Hematopoietic multipotent progenitor cell (in vitro differentiated cells): ENCODE measurements around the gene ZNF467. TPM values are rescaled to one million over a fixed set of nuclear protein-coding genes. Genes with fewer than 3 reads are reported as not detected.

Source experiments
- DNase-seq, 3 donors: peaks; one replicate each; pipeline ENCODE4 v3.0.0-alpha.2; 2011 to 2015; ENCODE audit warnings: low read depth in 2 of 3, low spot score in 2 of 3
- total RNA-seq: library from RNA; depleted of rRNA; stranded (reverse); fragments of >200 nt; gene quantifications from one replicate; pipeline ENCODE4 v1.2.3, GENCODE V29; 2012

Gene ZNF467
- total RNA-seq, 1 donor: 3.5 TPM

- DNase-seq: no peak
Measured at GRCh38 chr7:149808311-149808710, 34.9 kb upstream of the ZNF467 start.

GRCh38 chr7:149806726-149807125 lies 33.3 kb upstream of the ZNF467 start:
- DNase-seq: no peak

- DNase-seq: no peak
Measured at GRCh38 chr7:149804106-149804505, 30.7 kb upstream of the ZNF467 start.

GRCh38 chr7:149803551-149804074 lies 30.2 kb upstream of the ZNF467 start:
- no peak for DNase-seq

- DNase-seq: no peak
Measured at GRCh38 chr7:149802966-149803365, 29.6 kb upstream of the ZNF467 start.

- DNase-seq: no peak
Measured at GRCh38 chr7:149801816-149802215, 28.4 kb upstream of the ZNF467 start.

- DNase-seq: no peak
Measured at GRCh38 chr7:149801002-149801566, 27.7 kb upstream of the ZNF467 start.

- no peak for DNase-seq
Measured at GRCh38 chr7:149800169-149800555, 26.8 kb upstream of the ZNF467 start.

- DNase-seq: peak; percentile 25 to 75 (median 51)
Measured at GRCh38 chr7:149799397-149800168, 26.2 kb upstream of the ZNF467 start.

GRCh38 chr7:149797771-149798170 lies 24.4 kb upstream of the ZNF467 start:
- DNase-seq: no peak

- no peak for DNase-seq
Measured at GRCh38 chr7:149796287-149796860, 23.0 kb upstream of the ZNF467 start.

- no peak for DNase-seq
Measured at GRCh38 chr7:149795126-149795525, 21.7 kb upstream of the ZNF467 start.

- DNase-seq: no peak
Measured at GRCh38 chr7:149794661-149795060, 21.3 kb upstream of the ZNF467 start.

- DNase-seq: no peak
Measured at GRCh38 chr7:149793261-149793660, 19.9 kb upstream of the ZNF467 start.

GRCh38 chr7:149792220-149792595 lies 18.8 kb upstream of the ZNF467 start:
- no peak for DNase-seq

GRCh38 chr7:149791411-149792219 lies 18.2 kb upstream of the ZNF467 start:
- DNase-seq: no peak

GRCh38 chr7:149790754-149791360 lies 17.5 kb upstream of the ZNF467 start:
- no peak for DNase-seq

GRCh38 chr7:149790146-149790548 lies 16.8 kb upstream of the ZNF467 start:
- peak in 2 of 3 donors; percentile 67 to 72 for DNase-seq

- no peak for DNase-seq
Measured at GRCh38 chr7:149789101-149789500, 15.7 kb upstream of the ZNF467 start.

- no peak for DNase-seq
Measured at GRCh38 chr7:149788300-149788851, 15.0 kb upstream of the ZNF467 start.
